ENCODE data around the gene GNPTAB. TPM values are rescaled to one million over a fixed set of nuclear protein-coding genes. Genes with fewer than 3 reads are reported as not detected.

The GNPTAB gene
- total RNA-seq, result 8.8 and 9.9 TPM in 2 replicates

GRCh38 chr12:101830367-101831325, at the start of gene GNPTAB:
Gene GNPTAB (minus strand): TSS chr12:101830959. CDS start chr12:101830675, 284 bp downstream.

GRCh38 chr12:101876861-101877805, 46.4 kb upstream of the GNPTAB start, which contains the start of gene DRAM1:
Gene DRAM1 (plus strand): TSS chr12:101877580. CDS start chr12:101877790, 210 bp downstream.

GRCh38 chr12:101738920-101739665, 91.7 kb downstream of the GNPTAB start, which contains the start of gene SYCP3:
Gene SYCP3 (minus strand): TSS chr12:101739462. CDS start chr12:101737935, 1,527 bp downstream.

GRCh38 chr12:101697197-101697929, 133.4 kb downstream of the GNPTAB start, which contains the start of gene CHPT1:
Gene CHPT1 (plus strand): TSS chr12:101697640. CDS start chr12:101697862, 222 bp downstream.

Other genes starting within 250 kb of the GNPTAB start
- not detected in 2 replicates for gene MYBPC1, start 236.0 kb downstream of the GNPTAB start, total RNA-seq
- gene CHPT1, start 133.3 kb downstream of the GNPTAB start, total RNA-seq, result 13.5 and 24.6 TPM in 2 replicates
- not detected in 2 replicates for gene SYCP3, start 91.5 kb downstream of the GNPTAB start, total RNA-seq
- gene DRAM1, start 46.6 kb upstream of the GNPTAB start, total RNA-seq, result 4.9 and 12.2 TPM in 2 replicates
- 65.0 and 66.7 TPM in 2 replicates for gene WASHC3, start 231.0 kb upstream of the GNPTAB start, total RNA-seq

All from cardiac atrium fibroblast (primary cell).